ENCODE measurements around the gene WNK2. TPM values are rescaled to one million over a fixed set of nuclear protein-coding genes. Genes with fewer than 3 reads are reported as not detected.

WNK2 gene
- total and polyA plus RNA-seq, 12 donors = 16.6 to 236 (median 178) TPM

DNA sequence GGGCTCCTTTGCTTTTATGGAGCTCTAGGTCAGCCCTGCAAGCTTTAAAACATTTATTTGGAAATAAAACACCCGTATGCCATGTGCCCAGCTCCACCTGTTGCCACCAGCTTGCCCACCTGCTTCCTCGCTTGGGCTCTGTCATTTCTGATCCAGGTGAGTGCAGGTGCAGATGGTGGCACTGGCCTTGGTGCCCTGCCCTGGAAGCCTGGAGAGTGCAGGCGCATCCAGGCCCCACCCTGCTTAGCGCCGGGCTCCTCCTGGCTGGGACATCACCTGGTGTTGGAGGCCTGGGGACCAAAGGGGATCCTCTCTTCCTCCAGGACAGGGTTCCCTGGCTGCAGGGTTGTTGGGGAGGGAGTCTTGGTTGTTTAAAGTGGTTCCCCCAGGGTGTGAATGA is 35.8 kb downstream of the WNK2 start:
- no peak for ATAC-seq
- 92 to 93% methylated on average over 5 of the region's 5 CpGs for WGBS, 2 donors

DNA sequence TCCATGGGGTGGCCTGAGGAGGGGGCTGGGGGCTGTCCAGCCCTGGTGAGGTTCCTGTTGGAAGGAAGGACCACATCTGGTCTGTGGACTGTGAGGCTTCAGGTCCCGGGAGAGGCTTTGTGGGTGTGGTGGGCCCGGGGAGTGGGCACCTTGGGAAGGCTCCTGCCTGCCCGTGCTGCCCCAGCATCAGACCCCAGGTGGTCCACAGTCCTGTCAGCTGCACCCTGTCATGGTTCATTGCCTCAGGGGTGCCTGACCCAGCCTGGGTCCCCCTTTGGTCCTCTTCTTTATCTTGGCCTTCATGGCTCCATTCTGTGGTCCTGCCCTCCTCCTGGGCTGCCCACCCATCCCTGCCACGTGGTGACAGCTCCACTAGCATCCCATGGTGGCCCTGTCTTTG is 36.7 kb downstream of the WNK2 start:
- Histone ChIP-seq H3K4me1 (peaks cover 6 to 81% (median 55%) of the 10 kb centered on the region in 9 donors), H3K27ac (peak overlapping the region in 4 of 10 donors; percentile 8 to 52 (median 40)), H3K9me3 (peaks cover 0 to 8% (median 0%) of the 10 kb centered on the region in 11 donors), H3K4me3 (no peak overlapping the region), H3K36me3 (no peaks in the 10 kb centered on the region), H3K27me3 (peaks cover 0 to 24% (median 0%) of the 10 kb centered on the region in 7 donors)
- ATAC-seq = no peak
- DNase-seq = no peak
- no peak for TF ChIP-seq CTCF (IDR thresholded peaks at IDR 0.05)
- WGBS, 2 donors = 67 to 68% methylated on average over 4 of the region's 4 CpGs
- intact Hi-C loops (cut with DNase I) = no loop called here

More for the DNA sequence above, 35.8 kb downstream of the WNK2 start:
- Histone ChIP-seq H3K27ac (peak overlapping the region in 3 of 10 donors; percentile 19 to 77 (median 40)), H3K9me3 (peaks cover 0 to 12% (median 0%) of the 10 kb centered on the region in 11 donors), H3K36me3 (no peaks in the 10 kb centered on the region), H3K27me3 (peaks cover 0 to 17% (median 0%) of the 10 kb centered on the region in 7 donors), H3K4me1 (peaks cover 4 to 73% (median 49%) of the 10 kb centered on the region in 9 donors), H3K4me3 (no peak overlapping the region)
- TF ChIP-seq CTCF (IDR thresholded peaks at IDR 0.05) = no peak
- no peak for DNase-seq
- intact Hi-C loops (cut with DNase I) = no loop called here

GRCh38 chr9:93221044-93221443 is 37.1 kb downstream of the WNK2 start:
- DNase-seq = peak in 1 of 2 donors; percentile 58
- TF ChIP-seq CTCF (IDR thresholded peaks at IDR 0.05) = no peak
- intact Hi-C loops (cut with DNase I) = no loop called here
- peaks cover 0 to 4% (median 0%) of the 10 kb centered on the region in 11 donors for H3K9me3 ChIP-seq
- H3K4me1 ChIP-seq = peaks cover 6 to 84% (median 55%) of the 10 kb centered on the region in 9 donors
- H3K36me3 ChIP-seq = no peaks in the 10 kb centered on the region
- ATAC-seq = peak in 2 of 8 donors; percentile 10 to 28
- H3K27me3 ChIP-seq = peaks cover 0 to 24% (median 0%) of the 10 kb centered on the region in 7 donors
- peak overlapping the region in 5 of 10 donors; percentile 12 to 52 (median 44) for H3K27ac ChIP-seq
- 72 to 77% methylated on average over 9 of the region's 9 CpGs for WGBS, 2 donors
- no peak overlapping the region for H3K4me3 ChIP-seq

GRCh38 chr9:93222890-93223259 is 38.9 kb downstream of the WNK2 start:
- H3K4me3 ChIP-seq = no peak overlapping the region
- peaks cover 6 to 87% (median 57%) of the 10 kb centered on the region in 9 donors for H3K4me1 ChIP-seq
- no peak for TF ChIP-seq CTCF (IDR thresholded peaks at IDR 0.05)
- H3K9me3 ChIP-seq = no peaks in the 10 kb centered on the region
- DNase-seq (no peak), ATAC-seq (no peak)
- 88 to 92% methylated on average over 7 of the region's 7 CpGs for WGBS, 2 donors
- peaks cover 0 to 24% (median 0%) of the 10 kb centered on the region in 7 donors for H3K27me3 ChIP-seq
- no peaks in the 10 kb centered on the region for H3K36me3 ChIP-seq
- H3K27ac ChIP-seq = peak overlapping the region in 7 of 10 donors; percentile 3 to 71 (median 49)
- intact Hi-C loops (cut with DNase I) = no loop called here

All from heart right ventricle (tissue), 16 donors.